ENCODE data around the gene FAM98B.

The FAM98B gene

DNA sequence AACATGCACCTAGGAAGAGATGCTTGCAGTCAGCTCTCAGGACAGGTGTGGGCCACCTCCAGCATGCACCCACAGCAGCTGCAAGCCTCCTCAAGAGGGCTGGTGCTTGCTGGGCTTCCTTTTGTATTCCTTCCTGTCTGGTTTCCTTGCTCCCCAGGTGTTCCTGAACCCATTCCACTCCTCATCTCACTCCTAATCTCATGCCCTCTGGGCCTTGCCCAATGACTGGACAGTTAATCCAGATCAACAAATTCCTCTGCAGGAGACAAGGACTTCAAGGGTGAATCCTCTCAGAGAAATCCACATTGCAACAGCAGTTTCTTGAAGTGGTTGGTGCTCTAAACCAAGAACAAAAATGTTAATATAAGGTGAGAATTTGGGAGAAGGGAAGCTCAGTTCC lies 80.0 kb downstream of the FAM98B start:
- no peak for DNase-seq (ENCODE audit: extremely low spot score, insufficient read length, low read depth)
- FAIRE-seq = no peak

DNA sequence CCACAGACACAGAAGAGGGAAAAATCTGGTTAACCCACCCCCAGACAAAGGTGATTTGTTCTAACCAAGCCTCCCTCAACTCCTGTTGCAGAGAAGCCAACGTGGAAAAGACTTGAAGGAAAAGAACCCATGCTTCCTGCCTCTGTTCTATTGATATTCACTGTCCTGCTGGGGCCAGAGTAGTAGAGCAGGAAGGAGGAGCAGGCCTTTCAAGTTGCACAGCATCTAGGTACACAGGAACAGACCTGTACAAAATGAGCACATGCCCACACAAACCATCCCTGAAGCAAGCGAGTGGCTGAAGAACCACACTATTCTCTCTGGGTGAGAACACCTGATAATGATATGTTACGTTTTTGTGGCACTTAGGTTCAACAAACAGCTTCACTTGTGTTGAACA lies 80.8 kb downstream of the FAM98B start:
- FAIRE-seq (no peak), DNase-seq (ENCODE audit: extremely low spot score, insufficient read length, low read depth) (no peak)

DNA sequence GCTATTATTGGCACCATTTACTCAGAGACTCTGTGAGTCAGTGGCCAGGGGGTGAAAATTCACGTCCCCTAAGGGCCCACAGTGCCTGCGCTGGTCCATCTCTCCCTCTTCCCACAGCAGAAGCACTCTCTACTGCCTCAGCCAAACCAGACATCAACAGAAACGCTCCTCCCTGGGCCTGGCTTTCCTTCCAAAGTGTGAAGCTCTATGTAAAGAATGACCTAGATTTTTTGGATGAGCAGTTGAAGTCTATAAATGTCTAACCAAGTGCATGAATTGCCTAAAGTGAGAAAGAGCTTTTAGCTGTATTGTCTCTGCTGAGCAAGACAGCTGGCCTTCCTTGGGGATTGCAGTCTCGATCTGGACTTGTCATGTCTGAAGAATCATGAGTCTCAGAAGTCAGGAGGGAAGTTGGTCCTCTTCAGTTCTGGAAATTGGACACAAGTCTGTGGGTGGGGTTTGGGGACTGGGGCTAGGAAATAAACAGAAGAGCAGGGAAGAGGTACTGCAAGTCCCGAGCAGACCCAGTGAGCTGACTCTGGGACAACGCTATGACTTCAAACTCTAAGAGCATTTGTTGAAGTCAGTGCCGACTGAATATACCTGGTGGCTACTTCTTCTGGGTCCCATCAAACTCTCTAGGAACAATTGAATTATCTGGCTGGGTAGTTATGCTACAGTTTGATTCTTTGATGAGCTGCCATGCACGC lies 81.7 kb downstream of the FAM98B start:
- FAIRE-seq (no peak), DNase-seq (ENCODE audit: extremely low spot score, insufficient read length, low read depth) (no peak)

DNA sequence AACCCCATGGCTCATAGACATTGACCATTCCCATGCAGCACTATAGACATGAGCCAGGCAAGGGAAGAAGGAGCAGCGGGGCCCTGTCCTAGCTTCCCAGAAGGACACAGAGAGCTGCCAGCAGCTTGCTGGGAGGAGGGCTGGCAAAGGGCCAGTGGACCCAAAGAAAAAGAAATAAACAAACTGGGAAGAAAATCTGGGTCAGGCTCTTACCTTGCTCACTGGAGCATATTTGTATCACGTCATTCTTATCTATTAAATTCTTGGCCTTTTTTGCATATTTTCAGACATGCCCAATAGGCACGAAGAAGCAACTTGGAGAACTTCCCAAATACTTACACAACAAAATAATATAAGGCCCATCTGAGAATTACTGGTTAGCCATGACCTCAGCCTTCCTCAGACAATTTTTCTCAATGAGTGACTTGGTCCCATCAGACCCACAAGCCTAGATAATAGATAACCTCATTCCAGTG lies 82.3 kb downstream of the FAM98B start:
- DNase-seq (ENCODE audit: extremely low spot score, insufficient read length, low read depth) = no peak

More for the DNA sequence above, 82.3 kb downstream of the FAM98B start:
- no peak for FAIRE-seq

Data from GM18507 (cell line).